Measurements from ENCODE around the gene SFXN5. TPM values are rescaled to one million over a fixed set of nuclear protein-coding genes. Genes with fewer than 3 reads are reported as not detected.

The SFXN5 gene
- total RNA-seq, 1 experiment from 2014 or later = 25.9 TPM

- DNase-seq (ENCODE audit: low spot score) = no peak
- H3K4me3 Mint-ChIP-seq = peak overlapping the region; percentile 84
- H3K4me1 Mint-ChIP-seq = peaks cover 39% of the 10 kb centered on the region
- no peak for ATAC-seq
- POLR2A ChIA-PET = interaction anchor here (0.6 kb wide), 1 partner anchor 300 kb away, joined by 3 read pairs; no protein-coding TSS in a partner anchor
- no peak overlapping the region for H3K27ac Mint-ChIP-seq
- H3K9me3 Mint-ChIP-seq = no peaks in the 10 kb centered on the region
- CTCF ChIA-PET = interaction anchor here (0.7 to 7.4 kb wide), 9 partner anchors 10 to 262 kb away, joined by 3 to 165 read pairs (median 16); partner anchors contain the start of gene SPR
- no peaks in the 10 kb centered on the region for H3K36me3 Mint-ChIP-seq
- TF ChIP-seq PRDM15 (CRISPR knock-in tag; IDR thresholded peaks at IDR 0.05) (peak; percentile 81), ZNF138 (CRISPR knock-in tag; conservative IDR thresholded peaks at IDR 0.05) (no peak)
- H3K27me3 Mint-ChIP-seq (ENCODE audit: low read depth) = peaks cover 68% of the 10 kb centered on the region
These were observed 156.1 kb downstream of the SFXN5 start for GRCh38 chr2:72915320-72915906.

- H3K27me3 Mint-ChIP-seq (ENCODE audit: low read depth) = peaks cover 75% of the 10 kb centered on the region
- no peak for ATAC-seq
- no peak overlapping the region for H3K27ac Mint-ChIP-seq
- H3K4me1 Mint-ChIP-seq = peaks cover 38% of the 10 kb centered on the region
- no peaks in the 10 kb centered on the region for H3K9me3 Mint-ChIP-seq
- POLR2A ChIA-PET = interaction anchor here (0.6 kb wide), 1 partner anchor 301 kb away, joined by 3 read pairs; no protein-coding TSS in a partner anchor
- DNase-seq (ENCODE audit: low spot score) = peak; percentile 61
- H3K36me3 Mint-ChIP-seq = no peaks in the 10 kb centered on the region
- TF ChIP-seq ZNF532 (CRISPR knock-in tag; IDR thresholded peaks at IDR 0.05; ENCODE audit: borderline replicate concordance) (no peak), GTF2I (CRISPR knock-in tag; conservative IDR thresholded peaks at IDR 0.05) (no peak), ETV6 (CRISPR knock-in tag; IDR thresholded peaks at IDR 0.05) (no peak), ZNF121 (CRISPR knock-in tag; IDR thresholded peaks at IDR 0.05) (peak; percentile 56), ARID4B (CRISPR knock-in tag; IDR thresholded peaks at IDR 0.05; ENCODE audit: borderline replicate concordance) (no peak), ZNF138 (CRISPR knock-in tag; conservative IDR thresholded peaks at IDR 0.05) (no peak), E2F5 (CRISPR knock-in tag; IDR thresholded peaks at IDR 0.05) (no peak)
- peak overlapping the region; percentile 84 for H3K4me3 Mint-ChIP-seq
- CTCF ChIA-PET = interaction anchor here (0.9 to 7.4 kb wide), 9 partner anchors 10 to 298 kb away, joined by 4 to 165 read pairs (median 15); partner anchors contain the start of gene SPR
These were observed 156.8 kb downstream of the SFXN5 start for GRCh38 chr2:72914589-72915319.
